Measurements from ENCODE around the gene ID3.

The ID3 gene

GRCh38 chr1:23515905-23516304 is 43.4 kb downstream of the ID3 start:
- no peak overlapping the region for H3K27ac Mint-ChIP-seq
- H3K4me3 Mint-ChIP-seq = no peak overlapping the region
- no peaks in the 10 kb centered on the region for H3K4me1 Mint-ChIP-seq
- no peak for ATAC-seq
- H3K9me3 Mint-ChIP-seq = no peaks in the 10 kb centered on the region
- H3K27me3 Mint-ChIP-seq = no peaks in the 10 kb centered on the region
- DNase-seq = no peak

DNA sequence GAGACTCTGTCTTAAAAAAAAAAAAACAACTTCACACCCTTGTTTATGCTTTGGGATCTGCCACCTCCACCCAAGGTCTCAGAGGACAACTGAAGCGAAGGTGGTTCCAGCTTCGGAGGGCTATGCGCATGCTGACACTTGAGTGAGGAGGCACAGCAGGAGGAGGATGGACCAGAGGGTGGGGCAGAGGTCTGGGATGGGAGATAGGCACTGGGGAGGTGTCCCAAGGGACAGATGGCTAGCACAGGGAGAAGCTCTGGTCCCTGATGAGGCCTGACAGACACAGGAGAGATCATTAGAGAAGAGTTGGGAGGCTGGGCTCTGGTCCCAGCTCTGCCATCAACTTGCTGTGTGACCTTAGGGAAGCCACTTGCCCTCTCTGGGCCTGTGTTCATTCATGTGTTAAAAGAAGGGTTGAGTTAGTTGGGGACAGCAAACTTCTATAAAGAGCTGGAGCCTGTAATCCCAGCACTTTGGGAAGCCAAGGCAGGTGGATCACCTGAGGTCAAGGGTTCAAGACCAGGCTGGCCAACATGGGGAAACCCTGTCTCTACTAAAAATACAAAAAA is 45.1 kb downstream of the ID3 start:
- no peak overlapping the region for H3K4me3 Mint-ChIP-seq

DNA sequence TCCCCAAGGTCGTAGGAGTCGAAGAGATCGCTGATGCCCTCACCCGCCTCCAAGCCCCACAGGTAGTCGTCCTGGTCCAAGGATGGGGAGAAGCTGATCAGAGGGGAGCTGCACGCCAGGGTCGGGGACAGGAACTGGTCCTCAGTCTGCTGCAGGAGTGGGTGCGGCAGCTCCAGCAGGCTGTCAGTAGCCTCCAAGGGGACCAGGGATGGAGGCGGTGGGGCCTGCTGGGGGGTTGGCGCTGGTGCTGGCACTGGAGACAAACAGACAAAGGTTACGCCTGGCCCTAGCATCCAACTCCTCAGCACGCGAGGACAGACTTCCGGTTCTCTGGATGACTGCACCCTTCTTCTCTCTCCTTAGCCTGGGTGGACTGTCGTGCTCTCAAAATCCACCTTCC is 49.4 kb downstream of the ID3 start:
- no peaks in the 10 kb centered on the region for H3K4me1 Mint-ChIP-seq
- no peak for DNase-seq
- no peaks in the 10 kb centered on the region for H3K9me3 Mint-ChIP-seq
- no peak overlapping the region for H3K4me3 Mint-ChIP-seq
- no peak for ATAC-seq
- no peak overlapping the region for H3K27ac Mint-ChIP-seq
- no peaks in the 10 kb centered on the region for H3K27me3 Mint-ChIP-seq

More for the DNA sequence above, 45.1 kb downstream of the ID3 start:
- Mint-ChIP-seq H3K4me1 (no peaks in the 10 kb centered on the region), H3K9me3 (no peaks in the 10 kb centered on the region), H3K27me3 (no peaks in the 10 kb centered on the region), H3K27ac (no peak overlapping the region)
- ATAC-seq = no peak
- no peak for DNase-seq
